ENCODE results near the gene LTK.

Gene LTK

DNA sequence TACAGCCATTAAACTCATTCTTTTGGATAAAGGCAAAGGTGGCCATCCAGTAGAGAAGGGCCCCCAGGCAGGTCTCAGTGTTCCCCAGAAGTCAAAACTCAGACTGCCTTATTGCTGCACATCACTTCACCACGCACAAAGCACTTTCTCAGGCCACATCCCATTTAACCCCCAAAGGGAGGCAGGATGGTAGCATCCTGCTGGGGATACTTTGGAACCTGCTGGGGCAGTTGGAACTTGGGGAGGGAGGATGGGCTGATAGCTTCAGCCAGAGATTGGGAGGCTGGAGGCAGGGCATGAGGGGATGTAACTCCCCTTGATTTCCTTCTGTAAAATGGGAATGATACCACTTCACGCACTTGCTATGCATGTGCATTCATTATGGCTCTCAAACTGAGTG is 15.0 kb downstream of the LTK start:
- no peak for DNase-seq (ENCODE audit: low read depth)

DNA sequence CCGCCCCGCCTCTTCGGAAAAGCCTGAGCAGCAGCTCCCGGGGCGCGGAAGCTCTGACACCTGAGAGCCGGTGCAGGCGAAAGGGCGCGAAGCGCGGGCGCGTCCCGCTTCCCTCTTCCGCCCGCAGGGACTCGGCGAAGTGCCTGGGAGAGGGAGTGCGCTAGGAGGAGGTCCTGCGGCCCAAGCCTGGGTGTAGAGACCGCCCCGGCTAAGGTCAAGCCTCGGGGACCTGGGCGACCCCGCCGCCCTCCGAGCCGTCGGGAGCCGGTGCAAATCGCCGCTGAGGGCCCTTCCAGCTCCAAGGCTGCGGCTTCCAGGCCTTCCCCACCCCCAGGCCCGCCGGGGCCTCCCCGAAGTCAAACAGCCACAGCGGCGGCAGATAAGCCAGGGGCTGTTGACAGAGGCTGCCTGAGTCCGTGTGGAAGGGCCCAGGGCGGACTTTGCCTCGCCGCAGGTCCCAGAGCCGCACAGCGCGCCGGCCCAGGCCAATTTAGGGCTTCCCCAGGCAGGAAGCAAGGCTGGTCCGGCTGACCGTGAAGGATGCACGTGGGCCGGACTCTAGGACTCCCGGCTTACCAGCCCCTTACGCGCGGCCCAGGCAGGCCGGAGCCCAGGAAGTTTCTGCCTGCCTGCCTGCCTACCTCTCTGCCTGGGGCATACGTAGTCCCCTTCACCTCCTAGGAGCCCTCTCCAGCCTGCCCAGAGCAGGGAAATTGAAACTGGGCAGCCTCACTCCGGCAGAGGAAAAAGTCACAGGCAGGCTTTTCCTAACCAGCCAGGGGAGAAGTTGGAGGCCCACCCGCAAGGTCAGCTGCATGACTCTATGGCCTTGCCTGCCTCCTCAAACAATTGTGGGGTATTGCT is 17.7 kb downstream of the LTK start:
- no peak for DNase-seq (ENCODE audit: low read depth)

DNA sequence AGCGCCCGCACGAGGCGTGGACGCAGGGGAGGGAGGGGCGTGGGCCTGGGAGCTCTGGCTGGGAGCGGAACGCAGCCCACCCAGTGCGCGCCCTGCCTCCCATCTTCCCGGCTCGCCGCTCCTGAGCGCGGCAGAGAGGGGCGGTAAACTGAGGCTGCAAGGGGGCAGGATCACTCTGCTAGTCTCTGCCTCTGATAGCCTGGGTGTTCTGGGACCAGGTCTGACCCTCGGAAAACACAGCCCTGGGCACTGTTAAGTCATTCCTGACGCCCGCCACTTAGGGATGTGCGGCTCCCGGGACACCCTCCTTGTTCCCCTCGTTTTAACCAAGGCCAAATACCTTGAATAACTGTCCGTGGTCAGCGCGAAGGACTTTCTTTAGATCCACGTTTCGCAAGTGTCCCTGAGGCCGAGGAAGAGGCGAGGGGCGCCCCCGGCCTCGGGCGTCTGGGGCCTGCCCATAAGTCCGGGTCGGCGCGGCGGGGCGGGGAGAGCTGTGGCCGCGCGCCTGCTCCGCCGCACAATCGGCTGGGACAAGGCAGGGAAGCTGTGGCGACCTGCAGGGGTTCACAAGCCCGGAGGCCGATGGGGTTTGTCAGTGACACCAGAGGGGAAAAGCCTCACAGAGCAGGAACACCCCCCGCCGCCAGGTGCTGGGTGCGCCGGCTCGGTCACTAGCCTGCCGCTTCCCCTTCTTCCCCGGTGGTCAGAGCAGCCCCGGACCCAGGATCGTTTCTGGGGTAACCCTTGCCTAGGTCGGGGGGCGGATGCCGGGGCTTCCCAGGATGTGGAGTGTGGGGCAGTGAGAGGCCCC is 18.5 kb downstream of the LTK start:
- no peak for DNase-seq (ENCODE audit: low read depth)

DNA sequence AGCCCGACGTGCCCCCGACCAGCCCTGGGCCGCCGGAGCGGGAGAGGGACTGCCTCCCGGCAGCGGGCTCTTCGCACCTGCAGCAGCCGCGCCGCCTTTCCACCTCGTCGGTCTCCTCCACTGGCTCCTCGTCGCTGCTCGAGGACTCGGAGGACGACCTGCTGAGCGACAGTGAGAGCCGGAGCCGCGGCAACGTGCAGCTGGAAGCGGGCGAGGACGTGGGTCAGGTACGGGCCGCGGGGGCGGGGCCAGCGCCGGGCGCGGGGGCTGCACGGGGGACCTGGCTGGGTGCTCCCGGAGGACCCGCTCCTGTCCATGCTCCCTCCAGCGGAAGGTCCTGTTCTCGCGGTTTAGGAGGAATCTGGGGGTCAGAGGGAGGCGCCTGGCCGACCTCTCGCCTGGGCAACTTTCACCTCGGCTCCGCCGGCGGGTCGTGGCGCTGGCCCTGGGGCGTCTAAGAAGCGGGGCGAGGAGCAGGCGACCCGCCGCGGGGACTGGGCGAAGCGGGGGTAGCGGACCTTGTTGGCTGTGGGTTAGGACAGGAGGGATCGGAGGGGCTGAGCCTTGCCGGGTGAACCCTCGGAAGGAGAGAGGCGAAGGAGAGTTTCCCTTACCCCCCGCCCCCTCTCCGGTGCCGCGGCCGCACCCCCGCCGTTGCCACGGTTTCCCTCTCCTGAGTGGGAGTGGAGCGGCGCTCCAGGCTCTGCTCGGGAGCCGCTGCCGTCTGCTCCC is 19.3 kb downstream of the LTK start:
- no peak for DNase-seq (ENCODE audit: low read depth)

DNA sequence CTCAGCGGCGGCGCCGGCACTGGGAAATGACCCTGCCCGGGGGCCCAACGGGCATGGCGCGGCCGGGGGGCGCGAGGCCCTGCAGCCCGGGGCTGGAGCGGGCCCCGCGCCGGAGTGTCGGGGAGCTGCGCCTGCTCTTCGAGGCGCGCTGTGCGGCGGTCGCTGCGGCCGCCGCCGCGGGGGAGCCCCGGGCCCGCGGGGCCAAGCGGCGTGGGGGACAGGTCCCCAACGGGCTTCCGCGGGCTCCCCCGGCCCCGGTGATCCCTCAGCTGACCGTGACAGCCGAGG is 19.8 kb downstream of the LTK start:
- no peak for DNase-seq (ENCODE audit: low read depth)

DNA sequence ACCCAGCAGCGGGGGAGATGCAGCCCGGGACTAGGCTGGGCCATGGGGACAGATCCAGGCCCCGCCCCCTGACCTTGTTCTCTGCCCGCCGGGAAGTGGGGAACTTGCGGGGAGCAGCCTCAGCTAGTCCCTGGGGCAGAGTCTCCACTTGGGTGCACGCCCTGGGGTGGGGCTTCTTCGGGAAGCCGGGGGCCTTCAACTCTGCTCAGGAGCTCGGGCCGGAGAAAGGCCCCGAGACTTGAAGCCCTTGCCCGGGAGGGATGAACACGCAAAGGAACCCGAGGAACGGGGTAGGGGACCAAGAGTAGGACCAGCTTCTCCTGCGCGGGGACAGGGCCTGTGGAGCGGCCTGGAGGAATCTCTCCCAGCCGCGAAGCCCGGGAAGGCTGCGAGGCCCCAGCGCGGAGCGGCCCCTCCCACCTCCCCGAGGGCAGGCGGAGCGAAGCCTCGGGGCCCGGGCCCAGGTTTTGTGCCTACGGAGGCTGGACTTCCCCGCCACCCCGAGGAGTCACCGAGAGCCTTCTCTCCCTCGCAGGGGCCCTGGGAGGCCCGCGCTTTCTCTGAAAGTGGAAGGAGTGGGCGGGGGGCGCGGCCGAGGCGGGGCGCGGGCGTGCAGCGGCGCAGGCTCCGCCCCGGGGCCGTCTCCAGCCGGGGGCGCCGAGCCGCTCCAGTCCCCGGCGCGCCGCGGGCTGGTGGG is 20.3 kb downstream of the LTK start, which contains the start of gene ITPKA:
Gene ITPKA, plus strand, starts transcription at position 670 of the 697 bp plus-strand sequence. CDS start 54 bp downstream, outside the sequence.
- DNase-seq (ENCODE audit: low read depth): peak; percentile 67

DNA sequence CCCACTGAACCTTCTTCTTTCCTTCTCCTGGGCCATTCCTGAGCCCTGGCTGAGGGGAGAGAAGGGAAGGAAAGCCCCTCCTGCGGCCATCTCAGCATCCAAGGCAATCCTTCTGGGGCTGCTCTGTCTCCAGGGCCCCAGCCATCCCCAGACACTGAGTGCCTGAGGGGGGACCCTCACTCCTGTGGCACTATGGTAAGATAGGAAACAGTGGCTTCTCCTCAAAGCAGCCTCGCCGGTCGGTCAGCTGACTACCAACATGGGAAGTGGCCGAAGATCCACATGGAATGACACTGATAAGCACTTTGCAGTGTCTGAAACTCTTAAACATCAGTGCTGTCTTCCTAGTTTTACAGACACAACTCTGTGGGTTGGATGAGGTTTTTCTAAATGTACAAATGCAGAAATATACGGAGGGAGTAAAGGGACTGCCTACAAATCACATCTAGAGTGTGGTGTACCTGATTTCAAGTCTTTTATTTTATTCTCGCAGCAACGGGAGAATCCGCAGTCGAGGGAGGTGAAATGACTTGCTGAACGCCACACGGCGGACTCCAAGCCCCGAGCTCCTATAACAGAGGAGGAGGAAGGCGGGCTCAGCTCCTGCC is 20.9 kb downstream of the LTK start:
- DNase-seq (ENCODE audit: low read depth): peak; percentile 51

DNA sequence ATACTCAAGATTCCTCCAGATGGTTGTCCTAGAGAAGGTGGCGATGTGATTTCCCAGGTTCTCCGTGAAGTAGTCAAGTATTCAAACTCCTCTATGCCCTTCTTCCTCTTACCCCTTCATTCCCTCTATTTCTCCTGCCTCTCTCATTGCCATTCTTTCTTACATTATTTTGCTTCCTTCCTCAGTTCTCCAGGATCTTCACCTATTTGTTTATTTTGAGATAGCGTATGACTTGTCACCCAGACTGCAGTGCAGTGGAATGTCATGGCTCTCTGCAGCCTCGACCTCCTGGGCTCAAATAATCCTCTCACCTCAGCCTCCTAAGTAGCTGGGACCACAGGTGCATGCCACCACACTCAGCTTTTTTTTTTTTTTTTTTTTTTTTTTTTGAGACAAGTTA is 21.7 kb downstream of the LTK start:
- no peak for DNase-seq (ENCODE audit: low read depth)

DNA sequence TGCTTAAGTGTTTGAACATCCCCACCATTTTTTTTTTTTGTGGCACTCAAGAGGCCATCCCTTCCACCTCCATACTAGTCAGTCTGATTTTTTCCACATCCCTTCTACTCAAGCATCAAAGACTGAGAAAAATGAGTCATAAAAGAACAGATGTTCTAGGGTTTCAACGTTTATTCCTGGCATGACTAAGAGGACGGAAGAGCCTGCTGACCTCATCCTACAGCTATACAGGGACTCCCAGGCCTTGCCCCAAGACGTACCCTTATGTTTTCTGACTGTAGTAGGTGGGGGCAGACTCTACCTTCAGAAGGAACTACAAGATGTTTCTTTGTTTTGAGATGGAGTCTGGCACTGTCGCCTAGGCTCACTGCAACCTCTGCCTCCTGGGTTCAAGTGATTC is 23.3 kb downstream of the LTK start:
- DNase-seq (ENCODE audit: low read depth): peak; percentile 98

DNA sequence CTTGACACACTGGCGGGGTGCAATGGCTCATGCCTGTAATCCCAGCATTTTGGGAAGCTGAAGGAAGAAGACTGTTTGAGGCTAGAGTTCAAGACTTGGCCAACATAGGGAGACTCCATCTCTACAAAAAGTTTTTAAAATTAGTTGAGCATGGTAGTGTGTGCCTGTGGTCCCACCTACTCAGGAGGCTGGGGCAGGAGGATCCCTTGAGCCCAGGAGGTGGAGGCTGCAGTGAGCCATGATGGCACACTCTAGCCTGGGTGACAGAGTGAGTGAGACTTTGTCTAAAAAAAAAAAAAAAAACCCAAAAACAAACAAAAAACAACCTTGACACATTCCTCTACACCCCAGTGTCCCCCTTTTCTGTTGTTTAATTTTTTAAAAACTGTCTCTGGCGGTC is 24.0 kb downstream of the LTK start:
- no peak for DNase-seq (ENCODE audit: low read depth)

DNA sequence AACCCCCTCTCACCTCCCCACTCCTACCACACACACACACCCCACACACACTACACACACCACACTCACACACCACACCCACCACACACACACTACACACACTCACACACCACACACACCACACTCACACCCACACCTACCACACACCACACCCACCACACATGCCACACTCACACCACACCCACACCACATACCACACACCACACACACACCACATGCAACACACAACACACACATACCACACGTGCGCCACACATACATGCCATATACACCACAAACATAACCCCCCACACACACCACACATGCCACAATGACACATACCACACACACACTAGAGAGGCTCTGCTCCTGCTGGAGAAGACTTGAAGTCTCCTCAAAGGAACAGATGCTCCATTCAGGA is 25.8 kb downstream of the LTK start:
- DNase-seq (ENCODE audit: low read depth): no peak

DNA sequence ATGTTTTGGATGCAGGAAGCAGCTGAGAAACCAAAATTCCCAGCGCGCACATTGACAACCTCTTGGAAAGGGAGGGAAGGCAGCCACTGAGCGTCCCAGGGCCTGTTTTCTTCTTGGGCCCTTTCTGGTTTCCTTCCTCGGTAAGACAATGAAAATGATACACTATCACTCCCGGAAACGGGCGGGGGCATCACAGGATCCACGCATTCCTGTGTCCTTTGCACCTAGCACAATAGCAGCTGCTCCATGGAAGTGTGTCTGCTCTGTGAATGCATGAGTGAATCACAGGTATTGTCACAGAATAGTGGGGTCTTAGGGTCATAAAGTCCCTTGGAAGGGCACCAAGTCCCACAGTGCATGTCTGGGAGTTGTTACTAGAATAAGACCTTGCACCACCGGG is 26.2 kb downstream of the LTK start:
- DNase-seq (ENCODE audit: low read depth): no peak

DNA sequence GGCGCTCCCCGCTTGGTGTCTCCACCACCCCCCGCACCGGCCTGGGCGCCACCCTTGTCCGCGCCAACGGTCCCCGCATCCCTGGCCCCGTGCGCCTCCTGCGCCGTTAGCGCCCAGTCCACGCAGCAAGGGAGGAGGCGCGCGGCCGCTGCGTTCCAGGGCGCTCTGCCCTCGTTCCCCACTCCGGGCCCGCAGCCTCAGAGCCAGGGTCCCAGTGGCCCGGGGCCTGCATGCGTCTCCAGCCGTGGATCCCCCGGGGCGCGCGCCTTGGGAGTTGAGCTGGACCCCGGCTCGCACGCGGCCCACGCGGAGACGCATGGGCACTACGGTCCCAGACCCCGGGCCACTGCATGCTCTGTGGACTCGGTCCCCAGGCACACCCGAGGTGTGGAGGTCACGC is 27.3 kb downstream of the LTK start:
- no peak for DNase-seq (ENCODE audit: low read depth)

DNA sequence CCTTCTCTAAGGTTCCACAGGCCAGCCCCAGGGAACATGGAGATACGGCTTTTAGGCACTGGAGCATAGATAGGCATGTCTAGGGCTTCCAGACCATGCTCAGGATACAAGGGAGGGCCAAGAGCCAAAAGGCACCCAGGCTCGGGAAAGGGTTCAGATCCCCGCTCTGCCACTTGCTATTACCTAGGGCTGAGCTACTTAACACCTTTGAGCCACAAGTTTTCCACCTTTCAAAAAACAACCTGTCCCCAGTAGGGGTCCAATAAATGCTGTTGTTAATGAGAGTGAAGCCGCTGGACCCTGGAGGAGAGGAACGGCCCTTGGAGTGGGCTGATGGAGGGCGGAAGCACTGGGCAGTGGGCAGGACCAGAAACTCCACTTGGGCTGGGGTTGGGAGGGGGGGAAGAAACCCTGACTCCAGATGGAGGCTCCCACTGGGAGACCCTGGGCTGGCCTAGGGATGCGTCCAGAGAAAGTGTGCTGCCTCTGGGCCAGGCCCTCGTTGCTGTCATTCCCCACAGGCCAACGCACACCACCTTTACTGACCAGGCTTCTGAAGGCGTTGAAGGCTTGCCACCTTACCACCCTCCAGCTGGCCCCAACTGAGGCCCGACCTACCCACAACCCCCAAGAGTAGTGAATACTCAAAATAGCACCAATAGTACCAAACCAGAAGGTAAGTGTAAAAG is 28.5 kb downstream of the LTK start:
- no peak for DNase-seq (ENCODE audit: low read depth)

DNA sequence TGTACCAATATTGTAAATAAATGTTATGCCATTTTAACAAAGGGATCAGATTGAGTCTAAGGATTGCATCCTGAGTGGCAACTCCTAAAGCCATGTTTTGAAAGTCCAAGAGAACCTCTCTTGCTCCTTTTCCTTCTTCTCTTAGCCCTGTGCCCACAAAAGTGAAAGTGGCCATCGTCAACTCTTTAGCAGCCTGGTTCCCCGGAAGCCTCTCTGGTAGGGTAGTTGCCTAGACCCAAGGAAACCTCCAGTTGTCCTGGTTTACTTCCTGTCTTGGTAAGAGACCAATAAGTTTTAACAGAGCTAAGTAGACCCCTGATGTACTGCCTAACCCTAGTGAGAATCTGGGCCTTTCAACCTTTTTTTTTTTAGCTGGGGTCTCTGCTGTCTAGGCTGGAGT is 30.1 kb downstream of the LTK start:
- no peak for DNase-seq (ENCODE audit: low read depth)

DNA sequence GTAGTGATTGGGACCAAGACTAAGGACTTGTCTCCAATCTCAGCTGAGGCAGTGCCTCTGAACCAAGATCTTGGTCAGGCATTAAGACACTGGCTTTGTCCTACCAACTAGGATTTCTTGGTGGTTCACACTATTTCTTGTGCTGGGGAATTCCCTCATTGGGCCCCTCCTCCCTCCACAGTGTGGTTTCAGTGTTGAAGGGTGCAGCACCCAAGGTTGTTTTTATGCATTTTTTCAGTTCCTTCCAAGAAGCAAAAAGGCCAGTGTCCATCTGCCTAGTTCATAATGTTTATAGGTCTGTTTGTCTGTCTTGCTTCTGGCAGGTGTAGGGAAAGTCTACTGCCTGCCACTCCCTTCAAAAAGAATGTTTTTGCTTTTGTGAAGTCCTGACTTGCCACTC is 30.5 kb downstream of the LTK start:
- peak; percentile 66 for DNase-seq (ENCODE audit: low read depth)

DNA sequence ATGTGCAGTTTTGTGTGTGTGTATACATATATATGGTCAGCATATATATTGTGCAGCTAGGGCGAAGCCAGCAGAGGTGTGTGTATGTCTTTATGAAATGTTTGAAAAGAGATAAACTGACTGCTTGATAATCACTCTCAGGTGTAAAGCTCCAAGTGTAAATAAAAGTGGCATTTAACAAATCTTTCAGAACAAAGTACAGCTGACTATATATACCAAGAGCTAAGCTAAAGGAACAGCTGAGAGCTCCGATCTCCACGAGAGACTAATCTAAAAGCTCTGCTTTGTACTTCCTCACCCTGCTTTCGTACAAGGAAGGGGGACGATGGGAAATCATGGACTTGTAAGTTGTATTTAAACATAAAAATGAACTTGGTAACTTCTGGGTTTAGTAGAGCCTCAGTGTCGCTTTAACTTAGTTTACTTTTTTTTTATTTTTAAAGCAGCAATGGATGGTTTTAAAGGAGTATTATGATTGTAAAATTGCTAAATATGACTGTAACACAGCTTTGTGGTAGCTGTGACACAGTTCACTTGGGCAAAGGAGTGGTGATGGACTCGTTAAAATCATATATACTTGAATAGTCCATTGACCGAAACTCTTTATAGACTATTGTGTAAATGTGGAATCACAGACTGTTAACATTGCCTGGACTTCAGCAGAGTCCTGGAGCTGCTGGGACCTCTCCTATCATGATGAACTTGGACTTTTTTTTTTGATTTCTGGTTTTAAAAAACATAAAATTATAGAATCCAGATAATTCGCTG is 31.3 kb downstream of the LTK start:
- DNase-seq (ENCODE audit: low read depth): no peak

DNA sequence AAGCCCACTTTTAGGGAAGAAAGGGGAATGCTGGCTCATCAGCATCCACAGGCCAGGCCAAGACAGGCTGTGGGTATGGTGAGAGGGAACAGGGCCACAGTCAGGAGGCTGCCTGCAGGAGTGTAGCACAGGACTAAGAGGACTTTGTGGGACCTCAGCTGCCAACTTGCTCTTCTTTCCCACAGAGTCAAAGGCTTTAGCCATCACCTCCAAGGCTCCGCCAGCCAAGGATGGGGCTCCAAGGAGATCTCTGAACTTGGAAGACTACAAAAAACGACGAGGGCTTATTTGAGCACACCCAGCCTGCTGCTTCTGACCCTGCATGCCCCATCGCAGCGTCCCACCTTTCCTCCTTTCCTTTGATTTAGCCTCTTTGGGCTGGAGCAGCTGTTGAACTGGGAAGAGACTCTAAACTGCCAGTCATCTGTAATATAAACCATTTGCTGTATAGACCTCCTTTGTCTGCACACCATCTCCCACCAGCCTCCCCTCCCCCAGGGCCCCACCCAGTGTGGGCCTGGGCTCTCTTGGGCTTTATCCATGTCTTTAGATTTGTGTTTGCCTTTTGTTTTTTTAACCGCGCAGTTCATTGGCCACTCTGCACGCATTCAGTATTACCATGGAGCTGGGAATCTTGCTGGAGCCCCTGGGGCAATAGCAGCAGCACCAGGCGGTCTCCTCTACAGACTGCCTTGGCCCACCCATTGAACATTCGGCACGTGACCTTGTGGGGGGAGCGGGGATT is 33.1 kb downstream of the LTK start:
- no peak for DNase-seq (ENCODE audit: low read depth)

DNA sequence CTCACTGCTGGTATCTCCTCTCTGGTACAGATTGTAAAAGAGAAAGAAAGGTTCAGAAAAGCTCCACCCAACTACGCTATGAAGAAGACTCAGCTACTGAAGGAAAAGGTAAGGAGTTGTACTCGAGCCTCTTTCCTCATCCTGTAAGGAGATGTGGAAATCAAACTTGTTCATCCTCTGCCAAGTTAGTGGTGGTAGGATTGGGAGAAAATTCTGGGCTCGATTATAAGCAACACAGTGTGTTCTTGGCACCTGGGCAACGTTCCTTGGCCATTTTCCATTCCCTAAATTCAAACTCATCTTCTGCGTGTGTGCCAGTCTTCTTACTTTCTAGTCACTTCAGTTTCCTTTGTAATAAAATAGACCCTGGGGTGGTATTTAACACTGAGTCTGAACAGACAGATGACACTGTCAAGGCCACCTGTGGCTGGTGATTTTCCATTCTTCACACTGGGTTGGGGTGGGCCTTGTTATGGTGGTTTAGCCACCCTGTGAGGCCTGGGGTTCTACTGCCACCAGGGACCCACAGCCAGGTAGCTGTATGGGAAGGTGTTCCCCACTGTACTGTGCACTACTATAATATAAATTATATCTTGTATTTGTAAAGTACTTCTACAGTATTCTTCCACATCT is 37.1 kb downstream of the LTK start:
- DNase-seq (ENCODE audit: low read depth): peak; percentile 44
